ENCODE measurements around the gene ERGIC1. TPM values are rescaled to one million over a fixed set of nuclear protein-coding genes. Genes with fewer than 3 reads are reported as not detected.

The ERGIC1 gene
- total RNA-seq, 4 donors from 2014 or later = 54.4 to 108 (median 88.0) TPM

DNA sequence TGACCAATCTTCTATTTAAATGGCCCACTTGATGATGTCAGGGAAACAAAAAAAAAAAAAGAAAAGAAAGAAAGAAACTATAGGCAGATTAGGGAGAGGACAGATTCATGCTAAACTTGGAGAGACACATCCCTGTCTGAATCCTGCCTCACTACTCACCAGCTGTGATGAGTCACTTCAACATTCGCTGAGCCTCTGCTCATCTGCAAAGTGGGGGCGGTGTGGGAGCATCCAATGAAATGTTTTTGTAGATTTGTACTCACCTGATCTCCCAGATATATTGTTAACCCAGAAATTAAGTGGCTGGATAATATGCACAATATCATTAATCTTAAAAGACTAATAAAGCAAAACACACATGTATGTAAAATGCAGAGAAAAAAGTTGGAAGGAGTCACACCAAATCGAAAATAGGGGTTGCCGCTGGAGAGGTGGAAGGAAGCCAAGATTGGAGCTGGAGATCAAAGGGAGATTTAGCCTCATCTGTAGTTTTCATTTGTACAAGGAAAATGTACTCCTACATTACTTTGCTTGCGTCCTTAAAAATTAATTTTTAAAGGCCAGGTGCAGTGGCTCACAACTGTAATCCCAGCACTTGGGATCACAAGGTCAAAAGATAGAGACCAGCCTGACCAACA is 17.0 kb upstream of the ERGIC1 start:
- no peaks in the 10 kb centered on the region for H3K9me3 ChIP-seq
- intact Hi-C loops (cut with DNase I; ENCODE audit: low total_unique reads) (no loop called here), in situ Hi-C loops (cut with MboI; ENCODE audit: low sequenced_read_pairs in 4 of 4) (no loop called here)
- no peak overlapping the region for H3K4me3 ChIP-seq
- TF ChIP-seq, protein P1, sequence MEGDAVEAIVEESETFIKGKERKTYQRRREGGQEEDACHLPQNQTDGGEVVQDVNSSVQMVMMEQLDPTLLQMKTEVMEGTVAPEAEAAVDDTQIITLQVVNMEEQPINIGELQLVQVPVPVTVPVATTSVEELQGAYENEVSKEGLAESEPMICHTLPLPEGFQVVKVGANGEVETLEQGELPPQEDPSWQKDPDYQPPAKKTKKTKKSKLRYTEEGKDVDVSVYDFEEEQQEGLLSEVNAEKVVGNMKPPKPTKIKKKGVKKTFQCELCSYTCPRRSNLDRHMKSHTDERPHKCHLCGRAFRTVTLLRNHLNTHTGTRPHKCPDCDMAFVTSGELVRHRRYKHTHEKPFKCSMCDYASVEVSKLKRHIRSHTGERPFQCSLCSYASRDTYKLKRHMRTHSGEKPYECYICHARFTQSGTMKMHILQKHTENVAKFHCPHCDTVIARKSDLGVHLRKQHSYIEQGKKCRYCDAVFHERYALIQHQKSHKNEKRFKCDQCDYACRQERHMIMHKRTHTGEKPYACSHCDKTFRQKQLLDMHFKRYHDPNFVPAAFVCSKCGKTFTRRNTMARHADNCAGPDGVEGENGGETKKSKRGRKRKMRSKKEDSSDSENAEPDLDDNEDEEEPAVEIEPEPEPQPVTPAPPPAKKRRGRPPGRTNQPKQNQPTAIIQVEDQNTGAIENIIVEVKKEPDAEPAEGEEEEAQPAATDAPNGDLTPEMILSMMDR (IDR thresholded peaks at IDR 0.05 in 4 of 5, conservative IDR thresholded peaks at IDR 0.05 in 1 of 5) = no peak
- TF ChIP-seq POLR2A (IDR thresholded peaks at IDR 0.05) = no peak
- peak; percentile 65 to 75 for ATAC-seq
- no peaks in the 10 kb centered on the region for H3K27me3 ChIP-seq
- no peaks in the 10 kb centered on the region for H3K36me3 ChIP-seq
- no peak overlapping the region for H3K27ac ChIP-seq
- DNase-seq = no peak
- no peaks in the 10 kb centered on the region for H3K4me1 ChIP-seq

DNA sequence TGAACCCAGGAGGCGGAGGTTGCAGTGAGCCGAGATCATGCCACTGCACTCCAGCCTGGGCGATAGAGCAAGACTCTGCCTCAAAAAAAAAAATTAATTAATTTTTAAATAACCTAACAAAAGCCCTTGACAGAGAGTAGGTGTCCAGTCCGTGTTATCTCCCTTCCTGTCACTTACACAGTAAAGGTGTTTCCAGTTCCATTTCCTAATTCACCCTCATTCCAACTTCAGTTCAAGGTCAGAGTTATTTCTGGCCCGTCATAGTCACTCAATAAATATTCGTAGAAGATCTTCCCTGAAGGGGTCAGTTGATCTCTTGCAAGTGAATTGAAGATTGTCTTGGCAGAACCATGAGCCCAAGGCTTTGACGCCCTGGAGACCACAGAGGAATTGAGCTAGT is 16.4 kb upstream of the ERGIC1 start:
- Histone ChIP-seq H3K27me3 (no peaks in the 10 kb centered on the region), H3K4me1 (no peaks in the 10 kb centered on the region), H3K36me3 (no peaks in the 10 kb centered on the region), H3K9me3 (no peaks in the 10 kb centered on the region), H3K27ac (no peak overlapping the region), H3K4me3 (no peak overlapping the region)
- no peak for DNase-seq
- no peak for TF ChIP-seq POLR2A (IDR thresholded peaks at IDR 0.05)
- TF ChIP-seq, protein P1 (IDR thresholded peaks at IDR 0.05 in 4 of 5, conservative IDR thresholded peaks at IDR 0.05 in 1 of 5) = no peak
- ATAC-seq = no peak
- intact Hi-C loops (cut with DNase I; ENCODE audit: low total_unique reads) (no loop called here), in situ Hi-C loops (cut with MboI; ENCODE audit: low sequenced_read_pairs in 4 of 4) (no loop called here)

DNA sequence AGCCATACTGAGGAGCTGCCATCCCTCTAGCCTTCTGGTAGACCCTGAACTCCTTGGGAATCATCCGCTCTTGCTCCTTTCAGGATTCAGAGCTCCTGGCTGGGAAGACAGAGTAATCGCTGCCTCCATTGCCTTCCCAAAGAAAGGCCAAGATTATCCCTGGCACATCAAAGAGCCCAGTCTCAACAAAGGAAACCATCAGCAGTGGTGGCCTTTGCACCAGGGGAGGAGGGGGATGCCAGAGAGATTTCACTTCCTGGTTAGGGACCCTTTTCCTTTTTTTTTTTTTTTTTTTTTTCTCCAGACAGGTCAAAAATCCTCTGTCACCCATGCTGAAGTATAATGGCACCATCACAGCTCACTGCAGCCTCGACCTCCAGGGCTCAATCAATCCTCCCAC is 16.0 kb upstream of the ERGIC1 start:
- no peaks in the 10 kb centered on the region for H3K9me3 ChIP-seq
- no peak for DNase-seq
- no peaks in the 10 kb centered on the region for H3K36me3 ChIP-seq
- H3K4me1 ChIP-seq = no peaks in the 10 kb centered on the region
- no peak for ATAC-seq
- no peak overlapping the region for H3K4me3 ChIP-seq
- no peak for TF ChIP-seq POLR2A (IDR thresholded peaks at IDR 0.05)
- TF ChIP-seq, protein P1 (IDR thresholded peaks at IDR 0.05 in 4 of 5, conservative IDR thresholded peaks at IDR 0.05 in 1 of 5) = no peak
- H3K27me3 ChIP-seq = no peaks in the 10 kb centered on the region
- intact Hi-C loops (cut with DNase I; ENCODE audit: low total_unique reads) = no loop called here
- in situ Hi-C loops (cut with MboI; ENCODE audit: low sequenced_read_pairs in 4 of 4) = no loop called here
- H3K27ac ChIP-seq = no peak overlapping the region

DNA sequence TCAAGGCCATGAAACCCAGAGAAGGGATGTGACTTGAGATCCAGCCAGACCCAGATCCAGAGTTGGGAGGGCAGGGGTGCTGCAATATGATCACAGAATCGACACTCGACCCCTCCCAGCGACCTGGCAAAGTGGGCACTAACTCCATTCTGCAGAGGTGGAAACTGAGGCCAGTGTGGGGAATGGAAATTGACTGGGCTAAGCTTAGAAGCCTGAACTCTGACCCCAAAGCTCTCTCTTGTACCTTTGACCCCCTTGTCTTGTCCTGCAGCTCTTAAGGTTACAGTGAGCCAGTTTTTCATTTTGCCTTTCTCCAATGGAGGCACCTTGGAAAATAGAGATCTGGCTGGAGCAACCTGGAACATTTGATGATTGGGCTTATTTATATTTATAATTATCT is 14.5 kb upstream of the ERGIC1 start:
- in situ Hi-C loops (cut with MboI; ENCODE audit: low sequenced_read_pairs in 4 of 4) = no loop called here
- DNase-seq (no peak), ATAC-seq (no peak)
- TF ChIP-seq POLR2A (IDR thresholded peaks at IDR 0.05) = no peak
- TF ChIP-seq, protein P1 (IDR thresholded peaks at IDR 0.05 in 4 of 5, conservative IDR thresholded peaks at IDR 0.05 in 1 of 5) = no peak
- Histone ChIP-seq H3K4me3 (no peak overlapping the region), H3K27me3 (no peaks in the 10 kb centered on the region), H3K4me1 (no peaks in the 10 kb centered on the region), H3K36me3 (no peaks in the 10 kb centered on the region), H3K9me3 (no peaks in the 10 kb centered on the region), H3K27ac (no peak overlapping the region)
- intact Hi-C loops (cut with DNase I; ENCODE audit: low total_unique reads) = no loop called here
